Activated effector memory CD4-positive, alpha-beta T cell treated with anti-CD3 and anti-CD28 coated beads, Interleukin-2, amount 50 U/mL, for 16 hours (primary cell): ENCODE measurements around the gene CNN1.

Experiments
- DNase-seq: peaks from one replicate; pipeline ENCODE4 v3.0.0-alpha.2; 2020

CNN1 gene

GRCh38 chr19:11538232-11539036 lies at the start of gene CNN1:
Gene CNN1, plus strand, starts transcription at chr19:11538851. Its CDS starts 77 bp downstream, at chr19:11538928.
- DNase-seq: no peak

- DNase-seq: no peak
These were observed 49.3 kb upstream of the CNN1 start for GRCh38 chr19:11489378-11489777.

GRCh38 chr19:11494634-11495285 lies 43.9 kb upstream of the CNN1 start:
- no peak for DNase-seq

- DNase-seq: no peak
These were observed 43.2 kb upstream of the CNN1 start for GRCh38 chr19:11495481-11495880.

GRCh38 chr19:11495885-11496284 lies 42.8 kb upstream of the CNN1 start:
- DNase-seq: no peak

GRCh38 chr19:11496391-11497163 lies 42.1 kb upstream of the CNN1 start:
- DNase-seq: peak; percentile 88

- DNase-seq: no peak
These were observed 39.4 kb upstream of the CNN1 start for GRCh38 chr19:11499220-11499726.

GRCh38 chr19:11499890-11500420 lies 38.7 kb upstream of the CNN1 start:
- no peak for DNase-seq

- no peak for DNase-seq
These were observed 34.1 kb upstream of the CNN1 start for GRCh38 chr19:11504502-11505031.

GRCh38 chr19:11505032-11505503 lies 33.6 kb upstream of the CNN1 start:
- DNase-seq: peak; percentile 98

GRCh38 chr19:11505504-11506100 lies 33.0 kb upstream of the CNN1 start, which contains the start of gene ZNF653:
Gene ZNF653, minus strand, starts transcription at chr19:11505839. Its CDS starts 53 bp downstream, at chr19:11505786.
- DNase-seq: peak; percentile 98

GRCh38 chr19:11506101-11506555 lies 32.5 kb upstream of the CNN1 start:
- DNase-seq: no peak

GRCh38 chr19:11506967-11507366 lies 31.7 kb upstream of the CNN1 start:
- no peak for DNase-seq

GRCh38 chr19:11507370-11508078 lies 31.1 kb upstream of the CNN1 start:
- DNase-seq: no peak

GRCh38 chr19:11510444-11510843 lies 28.2 kb upstream of the CNN1 start:
- no peak for DNase-seq

GRCh38 chr19:11513946-11514345 lies 24.7 kb upstream of the CNN1 start:
- DNase-seq: no peak

GRCh38 chr19:11519138-11519537 lies 19.5 kb upstream of the CNN1 start:
- DNase-seq: no peak

GRCh38 chr19:11528551-11529341 lies 9.9 kb upstream of the CNN1 start, which contains the start of gene ECSIT:
Gene ECSIT, minus strand, starts transcription at chr19:11529134. Its CDS starts 9,964 bp downstream, at chr19:11519170.
- DNase-seq: peak; percentile 97

GRCh38 chr19:11530432-11530831 lies 8.2 kb upstream of the CNN1 start:
- DNase-seq: peak; percentile 74

GRCh38 chr19:11534538-11534937 lies 4.1 kb upstream of the CNN1 start:
- no peak for DNase-seq
